Left ventricle myocardium inferior (tissue), 1 donor: ENCODE measurements around the gene JUN. TPM values are rescaled to one million over a fixed set of nuclear protein-coding genes. Genes with fewer than 3 reads are reported as not detected.

ENCODE experiments used
- DNase-seq: peaks from one replicate; pipeline ENCODE4 v3.0.0-alpha.2; 2020
- H3K27ac ChIP-seq: fragments of 200-600 bp; replicated peaks from 2 replicates; pipeline ENCODE4 v1.8.0; 2021
- H3K27me3 ChIP-seq: fragments of 200-600 bp; 2 replicates; pipeline ENCODE4 v1.8.0; 2021; ENCODE audit warnings: low read depth
- H3K36me3 ChIP-seq: fragments of 200-600 bp; 2 replicates; pipeline ENCODE4 v1.8.0; 2021
- H3K4me1 ChIP-seq: fragments of 200-600 bp; 2 replicates; pipeline ENCODE4 v1.8.0; 2021
- H3K4me3 ChIP-seq: fragments of 200-600 bp; 2 replicates; pipeline ENCODE4 v1.8.0; 2021; ENCODE audit warnings: mild to moderate bottlenecking, moderate library complexity
- H3K9me3 ChIP-seq: fragments of 200-600 bp; replicated peaks from 2 replicates; pipeline ENCODE4 v1.8.0; 2021
- intact Hi-C: fragments of 100-400 bp; cut with micrococcal nuclease; formaldehyde crosslinking; loops from one replicate; pipeline ENCODE4 v1.11.0; 2022
- total RNA-seq: library from RNA; stranded (reverse); fragmentation: NEBNext Ultra II Directional; extraction: Animal tissue kit (Norgen Biotek cat#: 25700); gene quantifications from one replicate; pipeline ENCODE4 v1.2.1, GENCODE V29; 2021
- TF ChIP-seq, protein P1 (sequence below): fragments of 200-600 bp; IDR thresholded peaks from 2 replicates; pipeline ENCODE4 v1.8.0; 2021; ENCODE audit warnings: antibody characterized with exemption, mild to moderate bottlenecking, borderline replicate concordance
- donor health status: DM: no; HTN: yes; CAD: no; lungs with severe emphysema.

Gene JUN
- total RNA-seq, 1 donor from 2014 or later: 101 TPM

DNA sequence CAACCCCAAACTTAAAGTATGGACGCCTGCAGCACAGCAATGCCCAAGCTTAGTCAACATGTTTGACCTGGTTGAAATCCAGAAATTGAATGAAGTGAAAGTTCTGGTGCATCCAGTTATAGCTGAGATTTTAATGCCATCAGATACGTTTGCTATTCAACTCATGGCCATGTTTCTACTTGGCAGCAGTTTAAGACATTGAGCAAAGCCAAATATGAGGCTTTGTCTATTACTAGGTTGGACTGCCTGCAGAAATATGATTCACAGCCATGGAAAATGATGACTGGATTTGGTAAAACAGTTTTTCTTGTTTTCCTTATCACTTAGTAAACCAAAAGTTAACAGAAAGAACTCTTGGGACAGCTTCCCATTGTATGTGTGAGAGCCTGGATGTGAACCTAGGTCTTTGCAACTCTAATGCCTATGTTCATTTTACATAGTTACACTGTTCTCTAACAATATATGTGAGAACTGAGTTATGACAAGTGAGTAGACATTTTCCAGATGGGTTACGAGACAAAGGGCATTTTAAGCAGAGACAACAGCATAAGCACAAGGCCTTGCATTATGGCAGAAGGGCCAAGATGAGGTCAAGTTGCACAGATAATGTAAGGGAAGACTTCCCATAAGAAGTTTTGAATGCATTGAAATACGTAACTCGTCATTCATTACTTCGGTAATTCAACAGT, 51.6 kb downstream of the JUN start:
- TF ChIP-seq, protein P1, sequence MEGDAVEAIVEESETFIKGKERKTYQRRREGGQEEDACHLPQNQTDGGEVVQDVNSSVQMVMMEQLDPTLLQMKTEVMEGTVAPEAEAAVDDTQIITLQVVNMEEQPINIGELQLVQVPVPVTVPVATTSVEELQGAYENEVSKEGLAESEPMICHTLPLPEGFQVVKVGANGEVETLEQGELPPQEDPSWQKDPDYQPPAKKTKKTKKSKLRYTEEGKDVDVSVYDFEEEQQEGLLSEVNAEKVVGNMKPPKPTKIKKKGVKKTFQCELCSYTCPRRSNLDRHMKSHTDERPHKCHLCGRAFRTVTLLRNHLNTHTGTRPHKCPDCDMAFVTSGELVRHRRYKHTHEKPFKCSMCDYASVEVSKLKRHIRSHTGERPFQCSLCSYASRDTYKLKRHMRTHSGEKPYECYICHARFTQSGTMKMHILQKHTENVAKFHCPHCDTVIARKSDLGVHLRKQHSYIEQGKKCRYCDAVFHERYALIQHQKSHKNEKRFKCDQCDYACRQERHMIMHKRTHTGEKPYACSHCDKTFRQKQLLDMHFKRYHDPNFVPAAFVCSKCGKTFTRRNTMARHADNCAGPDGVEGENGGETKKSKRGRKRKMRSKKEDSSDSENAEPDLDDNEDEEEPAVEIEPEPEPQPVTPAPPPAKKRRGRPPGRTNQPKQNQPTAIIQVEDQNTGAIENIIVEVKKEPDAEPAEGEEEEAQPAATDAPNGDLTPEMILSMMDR: no peak
- no peaks in the 10 kb centered on the region for H3K36me3 ChIP-seq
- DNase-seq: no peak
- H3K4me1 ChIP-seq: peaks cover 9% of the 10 kb centered on the region
- no peak overlapping the region for H3K4me3 ChIP-seq
- intact Hi-C loops: loop anchor here (10.0 kb wide), 1 partner anchor 1033 kb away; no protein-coding TSS in a partner anchor
- no peaks in the 10 kb centered on the region for H3K9me3 ChIP-seq
- H3K27ac ChIP-seq: no peak overlapping the region
- H3K27me3 ChIP-seq: no peaks in the 10 kb centered on the region

Other genes starting within 250 kb of the JUN start
- 36.6 TPM for gene OMA1, start 237.3 kb downstream of the JUN start, total RNA-seq
- gene TACSTD2, start 206.8 kb downstream of the JUN start, total RNA-seq: 0.16 TPM
- gene MYSM1, start 84.0 kb downstream of the JUN start, total RNA-seq: 20.4 TPM